ENCODE data around the gene OR5K1. TPM values are rescaled to one million over a fixed set of nuclear protein-coding genes. Genes with fewer than 3 reads are reported as not detected.

OR5K1 gene
- total RNA-seq (not detected), polyA plus RNA-seq (not detected)
- long read RNA-seq, donor 1, result 0 reads
- long read RNA-seq, donor 2, result 0 reads
- long read RNA-seq, donor 3, result 0 reads

DNA sequence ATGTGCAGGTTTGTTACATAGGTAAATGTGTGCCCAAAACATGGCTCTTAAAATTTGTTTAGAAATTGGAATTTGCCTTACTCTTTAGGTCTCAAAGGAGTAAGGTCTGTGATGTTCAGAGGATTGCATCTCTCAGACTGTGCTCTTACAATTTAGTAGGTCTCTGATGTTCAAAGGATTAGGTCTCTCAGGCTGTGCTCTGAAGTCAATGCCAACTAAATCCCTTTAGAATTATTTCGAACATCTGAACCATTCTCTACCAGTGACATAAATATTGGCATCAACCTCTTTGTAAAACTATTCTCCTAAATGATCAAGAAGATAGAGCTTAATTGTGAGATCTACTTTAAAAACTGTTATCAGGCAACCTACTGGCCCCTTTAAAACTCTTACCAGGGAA is at the start of gene OR5K1:
Gene OR5K1 (plus strand): TSS at position 301 of the 400 bp plus-strand sequence. CDS start 6,376 bp downstream, outside the sequence.
- Histone ChIP-seq H3K27ac (no peak within 1 kb of the TSS), H3K9me3 (peaks cover 0 to 35% (median 0%) of the 10 kb centered on the region in 12 donors), H3K27me3 (no peaks in the 10 kb centered on the region), H3K36me3 (no peaks in the 10 kb centered on the region), H3K4me1 (no peaks in the 10 kb centered on the region), H3K4me3 (no peak within 1 kb of the TSS)
- DNase-seq, result no peak
- intact Hi-C loops (cut with DNase I), result no loop called here
- TF ChIP-seq CTCF (IDR thresholded peaks at IDR 0.05) (no peak), POLR2A (IDR thresholded peaks at IDR 0.05) (no peak)
- 70 to 87% (median 75%) methylated on average over 1 of the region's 1 CpG for WGBS, 4 donors
- no peak for ATAC-seq

- no peak for ATAC-seq
- Histone ChIP-seq H3K9me3 (peaks cover 0 to 48% (median 22%) of the 10 kb centered on the region in 12 donors), H3K36me3 (no peaks in the 10 kb centered on the region), H3K4me1 (no peaks in the 10 kb centered on the region), H3K27me3 (no peaks in the 10 kb centered on the region), H3K4me3 (no peak overlapping the region), H3K27ac (no peak overlapping the region)
- no peak for DNase-seq
- TF ChIP-seq POLR2A (IDR thresholded peaks at IDR 0.05) (no peak), CTCF (IDR thresholded peaks at IDR 0.05) (no peak)
- intact Hi-C loops (cut with DNase I), result no loop called here
These were observed 30.4 kb upstream of the OR5K1 start for GRCh38 chr3:98432575-98432974.

- Histone ChIP-seq H3K4me1 (no peaks in the 10 kb centered on the region), H3K27me3 (no peaks in the 10 kb centered on the region), H3K9me3 (peaks cover 0 to 38% (median 20%) of the 10 kb centered on the region in 12 donors), H3K36me3 (no peaks in the 10 kb centered on the region), H3K4me3 (no peak overlapping the region), H3K27ac (no peak overlapping the region)
- TF ChIP-seq CTCF (IDR thresholded peaks at IDR 0.05), result no peak
- no peak for TF ChIP-seq POLR2A (IDR thresholded peaks at IDR 0.05)
- intact Hi-C loops (cut with DNase I), result no loop called here
- no peak for DNase-seq
- ATAC-seq, result no peak
- WGBS, 4 donors, result 16 to 28% (median 23%) methylated on average over 2 of the region's 2 CpGs
These were observed 29.2 kb upstream of the OR5K1 start for GRCh38 chr3:98433764-98434163.

GRCh38 chr3:98434412-98434811 is 28.6 kb upstream of the OR5K1 start:
- Histone ChIP-seq H3K27me3 (no peaks in the 10 kb centered on the region), H3K36me3 (no peaks in the 10 kb centered on the region), H3K27ac (no peak overlapping the region), H3K4me3 (no peak overlapping the region), H3K9me3 (peaks cover 0 to 31% (median 13%) of the 10 kb centered on the region in 12 donors), H3K4me1 (no peaks in the 10 kb centered on the region)
- intact Hi-C loops (cut with DNase I), result no loop called here
- WGBS, 4 donors, result 69 to 74% (median 71%) methylated on average over 4 of the region's 4 CpGs
- ATAC-seq (no peak), DNase-seq (no peak)
- TF ChIP-seq CTCF (IDR thresholded peaks at IDR 0.05), result no peak
- TF ChIP-seq POLR2A (IDR thresholded peaks at IDR 0.05), result no peak

Measured in heart left ventricle (tissue), 16 donors.